NAMALWA (cell line): ENCODE data around the gene RPRML.
A peak's percentile ranks its signal among the peaks of the same experiment; 100 is the strongest.
"Not testable (repeated sequence)": the region's sequence is repeated elsewhere in the genome, so short reads cannot be mapped to it uniquely, and the experiment has no call there.

ENCODE experiments used
- DNase-seq: peaks from one replicate; pipeline ENCODE4 v3.0.0-alpha.2; 2015; ENCODE audit warnings: low spot score

The RPRML gene

DNA sequence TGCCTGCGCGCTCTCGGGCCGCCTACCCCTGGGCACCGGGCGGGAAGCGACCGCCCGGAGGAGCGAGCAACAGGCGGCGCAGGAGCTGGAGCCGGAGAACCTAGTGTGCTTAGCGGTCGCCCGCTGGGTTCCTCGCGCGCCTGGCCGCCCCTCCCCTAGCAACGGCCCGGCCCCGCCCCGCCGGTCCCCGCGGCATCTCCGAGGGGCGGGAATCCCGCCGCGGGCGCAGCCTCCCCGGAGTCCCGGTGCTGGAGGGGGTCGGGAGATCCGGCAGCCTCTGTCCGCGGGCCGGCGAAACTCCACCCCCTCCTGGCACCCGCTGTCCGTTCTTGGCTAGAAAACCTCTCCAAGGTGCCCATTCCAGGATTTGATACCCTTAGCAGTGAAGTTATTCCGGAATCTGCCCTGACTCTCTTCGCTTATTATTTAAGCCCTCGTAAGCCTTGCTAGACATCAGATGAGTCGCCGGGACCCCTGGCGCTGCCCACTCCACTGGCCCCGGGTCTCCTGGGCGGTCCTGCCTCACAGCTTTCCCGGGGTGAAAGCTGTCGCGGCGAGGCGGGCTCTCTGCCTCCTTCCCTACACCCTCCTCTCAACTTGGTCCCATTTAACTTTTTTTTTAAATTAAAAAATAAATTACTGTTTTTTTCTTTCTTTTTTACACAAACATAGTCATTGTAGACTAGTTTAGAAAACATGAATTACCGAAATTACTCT lies at the start of gene RPRML:
Gene RPRML (minus strand): TSS at position 107 of the 717 bp plus-strand sequence. CDS start 246 bp downstream, outside the sequence.
- no peak for DNase-seq

DNA sequence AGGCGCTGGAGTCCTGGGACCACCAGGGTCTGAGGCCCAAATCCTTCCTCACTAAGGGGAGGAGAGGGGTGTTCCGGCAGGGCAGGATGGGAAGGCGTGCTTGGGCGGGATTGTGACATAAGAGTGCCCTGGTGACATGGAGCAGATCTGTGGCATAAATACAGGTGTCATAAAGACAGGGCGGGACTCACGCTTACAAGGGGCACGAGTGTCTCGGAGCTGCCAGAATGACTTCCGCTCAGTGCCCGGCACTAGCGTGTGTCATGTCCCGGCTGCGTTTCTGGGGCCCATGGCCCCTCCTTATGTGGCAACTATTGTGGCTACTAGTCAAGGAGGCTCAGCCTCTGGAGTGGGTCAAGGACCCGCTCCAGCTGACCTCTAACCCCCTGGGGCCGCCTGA lies 37.9 kb upstream of the RPRML start:
- not testable (repeated sequence) for DNase-seq

DNA sequence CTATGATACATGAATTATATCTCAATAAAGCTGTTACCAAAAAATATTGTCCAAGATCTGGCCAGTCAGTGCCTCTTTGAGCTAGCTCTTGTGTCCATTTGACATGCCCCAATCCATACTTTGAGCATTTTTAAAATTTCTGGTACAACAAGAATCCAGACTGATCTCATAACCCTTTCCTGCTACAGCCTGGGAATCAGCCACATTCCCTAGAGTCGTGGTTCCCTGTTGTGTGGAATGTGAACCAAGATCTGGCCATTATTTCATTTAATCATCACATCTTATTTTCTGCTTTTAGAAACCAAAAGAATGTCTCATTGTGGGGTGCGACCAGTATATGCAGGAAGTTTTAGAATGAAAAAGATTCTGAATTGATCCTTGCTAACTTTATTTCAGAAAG lies 34.3 kb upstream of the RPRML start:
- DNase-seq = no peak

DNA sequence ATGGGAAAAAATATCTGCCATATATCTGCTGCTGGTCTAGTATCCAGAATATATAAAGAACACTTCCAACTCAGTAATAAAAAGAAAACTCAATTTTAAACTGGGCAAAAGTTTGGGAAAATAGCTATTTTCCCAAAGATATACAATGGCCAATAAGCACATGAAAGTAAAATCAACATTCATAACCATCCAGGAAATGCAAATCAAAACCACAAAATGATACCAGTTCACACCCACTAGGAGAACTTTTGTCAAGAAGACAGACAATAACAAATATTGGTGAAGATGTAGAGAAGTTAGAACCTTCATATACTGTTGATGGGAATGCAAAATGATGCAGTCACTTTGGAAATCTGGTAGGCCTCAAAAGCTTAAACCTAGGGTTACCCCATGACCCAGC lies 33.4 kb upstream of the RPRML start:
- DNase-seq = no peak

DNA sequence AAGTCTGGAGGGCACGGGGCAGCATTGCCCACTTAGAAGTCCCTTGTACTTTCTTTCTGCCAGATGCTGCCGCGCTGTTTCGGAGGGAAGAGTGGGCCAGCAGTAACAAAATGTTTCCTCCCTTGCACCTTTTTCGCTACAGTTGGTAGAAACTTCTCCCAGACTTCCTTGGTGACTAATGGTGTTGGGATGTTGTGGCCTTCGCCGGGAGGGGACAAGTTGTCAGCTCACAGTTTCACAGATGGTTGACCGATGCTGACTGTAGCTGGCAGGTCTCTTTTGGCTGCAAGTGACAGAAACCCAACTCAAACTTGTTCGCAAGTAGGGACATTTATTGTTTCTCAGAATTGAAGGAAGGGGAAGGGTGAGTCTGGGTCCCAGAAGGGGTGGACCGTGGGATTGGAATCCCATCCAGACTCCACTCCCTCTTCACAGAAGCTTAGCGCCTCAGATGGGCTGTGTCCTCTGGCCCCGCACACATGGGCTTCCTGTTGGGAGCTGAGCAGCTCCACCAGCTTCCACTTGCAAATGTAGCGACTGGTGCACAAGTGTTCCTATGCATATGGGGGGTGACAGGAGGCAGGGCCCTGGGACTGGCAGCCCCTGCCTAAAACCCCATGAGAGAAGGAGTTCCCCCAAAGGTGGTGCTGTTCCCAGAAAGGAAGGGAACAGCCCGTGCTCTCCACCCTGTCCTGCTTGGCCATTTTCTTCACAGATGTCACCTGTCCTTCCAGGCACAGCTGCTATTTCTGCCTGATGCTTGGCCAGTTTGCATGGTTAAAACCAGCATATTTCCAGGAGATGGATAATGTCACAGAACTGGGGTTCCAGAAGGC lies 30.9 kb upstream of the RPRML start:
- DNase-seq = no peak

DNA sequence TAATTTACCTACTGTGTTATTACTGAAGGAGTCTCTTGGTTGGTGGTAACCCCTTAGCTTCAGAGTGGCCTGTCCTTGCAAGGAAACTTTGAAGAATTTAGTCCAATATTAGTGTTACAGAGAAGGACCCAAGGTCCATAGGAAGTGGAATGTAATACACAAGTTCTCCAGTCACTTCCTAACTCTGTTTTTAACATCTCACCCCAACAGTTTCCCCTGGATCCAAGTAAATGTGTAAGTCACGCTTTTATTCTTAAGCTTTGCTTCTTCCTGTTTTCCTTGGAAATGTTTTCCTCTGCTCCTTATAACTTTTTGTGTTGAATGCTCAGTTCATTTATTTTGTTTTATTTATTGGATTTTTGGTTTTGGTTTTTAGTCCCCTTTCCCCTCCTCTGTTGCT lies 25.9 kb upstream of the RPRML start:
- DNase-seq = no peak

DNA sequence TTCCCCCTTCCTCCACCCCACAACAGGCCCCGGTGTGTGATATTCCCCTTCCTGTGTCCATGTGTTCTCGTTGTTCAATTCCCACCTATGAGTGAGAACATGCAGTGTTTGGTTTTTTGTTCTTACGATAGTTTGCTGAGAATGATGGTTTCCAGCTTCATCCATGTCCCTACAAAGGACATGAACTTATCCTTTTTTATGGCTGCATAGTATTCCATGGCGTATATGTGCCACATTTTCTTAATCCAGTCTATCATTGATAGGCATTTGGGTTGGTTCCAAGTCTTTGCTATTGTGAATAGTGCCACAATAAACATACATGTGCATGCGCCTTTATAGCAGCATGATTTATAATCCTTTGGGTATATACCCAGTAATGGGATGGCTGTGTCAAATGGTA lies 24.8 kb upstream of the RPRML start:
- not testable (repeated sequence) for DNase-seq

DNA sequence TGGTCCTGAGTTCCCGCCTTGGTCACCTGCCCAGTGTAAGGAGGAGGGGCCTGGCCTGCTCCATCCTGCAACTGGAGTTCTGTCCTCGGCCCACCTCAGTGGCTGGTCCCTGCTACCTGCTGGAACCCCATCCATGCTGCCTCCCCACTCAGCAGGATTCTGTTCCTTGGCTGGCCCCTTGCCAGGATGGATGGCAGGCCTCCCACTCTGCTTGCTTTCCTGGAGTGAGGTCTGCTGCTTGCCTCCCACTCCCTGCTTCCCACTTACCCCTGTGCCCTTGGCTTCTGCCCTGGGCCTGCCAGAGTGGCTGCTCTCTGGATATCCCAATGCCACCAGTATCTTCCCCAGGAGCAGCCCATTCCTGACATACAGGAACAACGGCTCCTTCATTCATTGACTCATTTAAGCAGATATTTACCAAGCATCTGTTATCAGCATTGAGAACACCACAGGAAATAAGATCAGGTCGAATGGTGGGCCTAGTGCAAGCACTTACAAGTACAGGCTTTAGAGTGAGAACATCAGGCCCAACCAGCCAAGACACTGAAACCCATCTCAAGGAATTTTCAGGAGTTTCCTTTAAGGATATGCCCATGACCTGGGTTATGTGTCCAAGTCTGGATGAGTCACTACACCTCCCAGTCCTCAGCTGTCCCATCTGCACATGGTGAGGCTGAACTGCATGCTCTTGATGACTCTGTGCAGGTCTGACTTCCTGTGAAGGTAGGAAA lies 17.0 kb upstream of the RPRML start:
- no peak for DNase-seq

DNA sequence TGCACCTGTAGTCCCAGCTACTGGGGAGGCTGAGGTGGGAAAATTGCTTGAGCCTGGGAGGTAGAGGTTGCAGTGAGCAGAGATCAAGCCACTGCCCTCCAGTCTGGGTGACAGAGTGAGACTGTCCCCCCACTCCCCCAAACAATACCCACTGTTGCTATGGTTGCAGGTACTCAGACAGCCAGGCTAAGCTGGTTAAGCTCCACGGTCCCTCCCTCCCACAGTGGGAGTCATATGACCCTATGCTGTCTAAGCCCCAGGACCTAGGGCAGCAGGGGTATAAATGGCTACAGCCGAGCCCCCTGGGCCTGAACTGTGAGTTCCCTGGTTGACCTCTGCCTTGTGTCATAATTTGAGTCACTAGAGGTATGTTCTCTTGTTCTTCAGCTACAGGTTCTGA lies 15.9 kb upstream of the RPRML start:
- DNase-seq = no peak

DNA sequence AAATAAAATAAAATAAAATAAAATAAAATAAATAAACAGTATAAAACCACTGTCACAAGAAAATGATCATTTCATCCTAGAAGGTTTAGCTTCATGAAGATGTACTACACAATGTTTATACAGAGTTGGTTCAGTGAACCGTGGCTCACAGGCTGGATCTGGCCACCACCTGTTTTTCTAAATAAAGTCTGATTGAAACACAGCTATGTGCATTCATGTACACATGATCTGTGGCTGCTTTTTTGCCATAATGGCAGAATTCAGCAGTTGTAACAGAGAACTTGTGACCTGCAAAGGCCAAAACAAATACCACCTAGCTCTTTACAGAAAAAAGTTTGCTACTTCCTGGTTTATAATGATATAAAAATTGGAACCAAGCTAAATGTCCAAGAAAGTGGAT lies 12.6 kb upstream of the RPRML start:
- peak; percentile 76 for DNase-seq

DNA sequence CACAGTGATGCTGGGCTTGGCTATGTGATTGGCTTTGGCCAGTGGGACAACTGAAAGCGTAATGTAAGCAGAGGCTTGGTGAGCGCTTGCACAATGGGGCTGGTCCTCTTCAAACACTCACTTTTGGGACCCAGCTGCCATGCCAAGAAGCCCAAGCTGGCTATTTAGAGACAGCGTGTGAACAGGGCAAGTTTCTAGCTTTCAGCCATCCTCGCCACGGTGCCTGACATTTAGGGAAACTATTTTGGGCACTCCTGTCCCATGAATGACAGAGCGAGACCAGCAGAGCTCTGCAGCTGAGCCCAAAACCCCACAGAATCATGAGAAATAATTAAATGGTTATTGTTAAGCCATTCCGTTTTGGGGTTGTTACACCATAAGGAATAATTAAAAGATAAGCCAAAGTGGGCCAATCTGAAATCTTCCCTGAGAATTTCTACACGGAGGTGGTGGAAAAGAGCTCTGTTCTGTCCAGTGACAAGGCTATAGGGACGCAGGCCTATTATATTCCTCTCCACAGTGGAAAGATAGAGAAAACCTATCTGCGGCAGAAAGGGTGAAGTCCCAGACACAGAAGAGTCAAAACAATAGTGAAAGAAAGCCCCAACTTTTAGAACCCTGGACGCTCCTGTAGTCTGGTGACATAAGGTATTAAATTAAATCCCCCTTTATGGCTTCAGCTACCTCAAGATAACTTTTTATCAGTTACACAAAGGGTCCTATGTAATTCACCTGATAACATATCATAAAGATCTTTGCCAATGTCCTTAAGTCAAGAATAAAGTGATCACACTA lies 10.8 kb upstream of the RPRML start:
- DNase-seq = no peak

DNA sequence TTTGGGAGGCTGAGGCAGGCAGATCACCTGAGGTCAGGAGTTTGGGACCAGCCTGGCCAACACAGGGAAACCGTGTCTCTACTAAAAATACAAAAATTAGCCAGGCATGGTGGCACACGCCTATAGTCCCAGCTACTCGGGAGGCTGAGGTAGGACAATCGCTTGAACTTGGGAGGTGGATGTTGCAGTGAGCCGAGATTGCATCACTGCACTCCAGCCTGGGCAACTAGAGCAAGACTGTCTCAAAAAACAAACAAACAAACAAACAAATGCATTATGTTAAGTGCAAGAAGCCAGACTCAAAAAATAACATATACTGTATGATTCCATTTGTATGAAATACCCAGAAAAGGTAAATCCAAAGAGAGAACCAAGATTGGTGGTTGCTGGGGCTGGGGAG lies 8.9 kb upstream of the RPRML start:
- not testable (repeated sequence) for DNase-seq

DNA sequence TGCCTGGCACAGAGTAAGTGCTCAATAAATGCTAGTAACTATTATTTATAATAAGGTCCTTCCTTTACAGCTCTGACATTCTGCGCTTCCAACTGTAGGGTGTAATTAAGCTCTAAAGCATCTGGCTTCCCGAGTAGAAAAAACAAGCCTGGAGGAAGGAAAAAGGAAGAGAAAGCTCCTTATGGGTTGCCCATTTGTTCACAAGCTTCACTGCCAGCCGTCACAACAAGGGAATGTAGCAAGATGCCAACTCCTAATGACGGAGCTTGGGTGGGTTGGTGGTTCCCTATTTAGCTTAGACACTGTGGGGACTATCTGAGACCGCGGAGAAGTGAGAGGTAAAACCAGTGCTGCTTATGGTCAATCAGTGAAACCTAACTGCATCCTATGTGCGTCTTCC lies 7.3 kb upstream of the RPRML start:
- no peak for DNase-seq

DNA sequence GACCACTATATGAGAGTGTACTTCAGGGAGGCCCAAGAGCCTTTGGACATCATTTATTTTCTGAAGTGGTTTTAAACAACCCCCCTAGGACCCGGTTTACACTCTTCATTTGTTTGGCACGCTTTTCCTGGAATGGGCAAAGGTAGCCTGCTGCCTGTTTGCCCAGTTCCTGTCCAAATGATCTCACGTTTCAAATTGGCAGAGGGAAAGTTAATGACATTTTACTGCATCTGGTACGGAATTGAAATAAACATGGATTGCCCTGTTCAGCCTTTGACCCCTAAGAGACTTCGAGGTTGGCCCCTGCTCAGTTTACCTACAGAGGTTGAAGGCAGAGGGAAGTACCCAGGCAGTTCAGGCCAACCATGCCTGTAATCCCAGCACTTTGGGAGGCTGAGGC lies 5.8 kb upstream of the RPRML start:
- DNase-seq = no peak

DNA sequence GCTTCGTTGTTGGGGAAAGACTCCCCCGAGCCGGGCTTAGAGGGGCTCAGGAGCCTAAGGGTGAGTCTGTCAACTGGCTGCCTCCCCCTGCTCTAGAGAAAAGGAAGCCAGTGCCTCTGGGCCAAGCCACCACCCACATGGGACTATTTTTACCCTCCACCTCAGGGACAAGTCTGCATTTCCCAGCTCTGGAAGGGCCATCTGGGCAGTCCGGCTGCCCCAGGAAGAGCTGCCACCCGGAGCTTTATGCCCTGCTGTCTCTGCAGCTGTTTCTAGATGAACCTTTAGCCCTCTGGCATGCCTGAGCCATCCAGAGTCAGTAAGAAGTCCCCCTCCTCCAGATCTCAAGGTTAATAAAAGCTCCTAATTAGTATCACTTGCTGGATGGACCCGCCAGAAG lies 5.3 kb upstream of the RPRML start:
- no peak for DNase-seq

DNA sequence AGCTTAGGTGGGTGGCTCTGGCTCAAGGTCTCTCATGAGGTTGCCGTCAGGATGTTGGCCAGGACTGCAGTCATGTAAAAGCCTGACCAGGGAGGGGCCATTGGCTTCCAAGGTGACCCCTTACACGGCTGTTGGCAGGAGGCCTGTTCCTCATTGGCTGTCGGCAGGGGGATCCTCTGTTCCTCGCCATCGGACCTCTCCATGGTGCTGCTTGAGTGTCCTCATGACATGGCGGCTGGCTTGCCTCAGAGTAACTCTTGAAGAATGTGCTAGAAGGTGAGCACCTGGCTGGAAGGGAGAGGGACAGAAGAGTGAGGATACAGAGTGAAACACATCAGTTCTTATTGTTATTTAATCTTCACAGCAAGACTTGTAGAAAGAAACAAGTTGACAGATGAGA lies 4.7 kb upstream of the RPRML start:
- no peak for DNase-seq

DNA sequence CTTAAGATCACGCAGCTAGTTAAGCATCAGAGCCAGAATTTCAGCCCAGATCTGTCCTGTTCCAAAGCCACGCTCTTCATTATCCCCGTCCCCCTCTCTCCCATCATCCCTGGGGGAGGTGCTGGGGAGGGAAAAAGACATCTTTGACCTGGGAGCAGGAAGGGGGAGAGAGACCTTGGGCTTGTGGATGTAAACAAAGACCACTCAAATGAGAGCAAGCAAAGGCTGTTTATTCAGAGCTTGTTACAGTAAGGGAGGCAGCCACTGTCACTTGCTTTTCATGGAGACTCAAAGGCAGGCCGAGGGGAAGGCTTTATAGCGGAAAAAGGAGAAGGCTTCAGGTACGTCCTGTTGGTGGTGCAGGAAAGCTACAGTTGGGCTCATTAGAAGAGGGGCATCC lies 3.5 kb upstream of the RPRML start:
- no peak for DNase-seq

DNA sequence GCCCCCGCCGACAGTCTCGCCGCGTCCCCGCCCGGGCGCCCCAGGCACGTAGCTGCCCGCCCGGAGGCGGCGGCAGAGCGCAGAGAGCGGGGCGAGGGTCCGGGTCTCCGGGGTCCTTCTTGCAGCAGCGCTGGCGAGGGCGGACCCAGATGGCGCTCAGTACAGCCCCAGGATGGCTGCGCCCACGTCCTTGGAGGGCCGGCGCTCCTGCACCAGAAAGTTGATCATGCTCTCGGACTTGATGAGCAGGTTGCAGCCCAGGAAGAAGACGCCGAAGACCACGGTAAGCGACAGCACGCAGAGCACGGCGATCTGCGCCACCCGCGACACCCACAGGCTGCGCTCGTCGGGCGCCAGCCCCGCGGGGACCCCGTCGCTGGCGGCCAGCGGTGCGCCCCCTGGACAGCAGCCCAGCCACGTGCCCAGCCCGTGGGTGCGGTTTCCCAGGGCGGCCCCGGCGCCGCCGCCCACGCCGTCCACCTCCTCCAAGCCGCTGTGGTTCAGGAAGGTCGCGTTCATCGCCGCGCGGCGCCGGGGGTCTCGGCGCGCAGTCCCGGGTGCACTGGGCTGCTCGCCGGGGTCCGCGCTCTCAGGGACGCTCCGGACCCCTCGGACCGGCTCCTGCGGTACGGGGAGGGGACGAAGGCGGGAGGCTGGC lies 435 bp downstream of the RPRML start:
- no peak for DNase-seq

DNA sequence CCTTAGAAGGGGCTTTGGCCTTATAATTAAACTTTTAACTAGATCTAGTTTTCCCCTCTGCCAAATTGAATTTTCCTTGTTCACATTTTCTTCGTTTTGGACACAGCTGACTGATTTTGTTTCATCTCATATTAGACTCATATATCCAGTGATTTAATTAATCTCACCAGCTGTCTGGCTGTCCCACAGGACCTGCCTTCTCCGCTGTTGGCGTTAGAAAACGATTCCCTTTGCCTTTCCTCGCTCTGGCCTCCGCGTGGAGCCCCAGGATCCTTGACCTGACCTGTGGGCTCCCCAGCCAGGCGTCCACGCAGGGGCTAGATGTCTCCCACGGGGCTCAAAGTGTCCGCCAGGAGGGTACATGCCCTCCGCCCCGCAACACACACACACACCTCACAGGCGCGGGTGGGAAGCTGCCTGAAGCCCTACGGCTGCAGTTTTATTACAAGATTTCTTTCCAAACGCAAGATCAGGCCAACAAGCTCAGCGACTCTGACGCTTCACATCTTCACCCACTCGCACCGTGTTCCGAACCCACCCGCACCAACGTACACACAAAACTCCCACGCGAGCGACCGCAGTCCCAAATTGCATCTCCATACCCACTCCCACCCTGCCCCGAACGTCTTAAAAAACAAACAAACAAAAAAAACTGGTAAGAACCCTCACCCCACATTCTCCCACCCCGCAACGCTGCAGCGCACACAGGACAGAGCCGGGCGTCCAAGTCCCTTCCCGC lies 1.1 kb downstream of the RPRML start:
- no peak for DNase-seq

DNA sequence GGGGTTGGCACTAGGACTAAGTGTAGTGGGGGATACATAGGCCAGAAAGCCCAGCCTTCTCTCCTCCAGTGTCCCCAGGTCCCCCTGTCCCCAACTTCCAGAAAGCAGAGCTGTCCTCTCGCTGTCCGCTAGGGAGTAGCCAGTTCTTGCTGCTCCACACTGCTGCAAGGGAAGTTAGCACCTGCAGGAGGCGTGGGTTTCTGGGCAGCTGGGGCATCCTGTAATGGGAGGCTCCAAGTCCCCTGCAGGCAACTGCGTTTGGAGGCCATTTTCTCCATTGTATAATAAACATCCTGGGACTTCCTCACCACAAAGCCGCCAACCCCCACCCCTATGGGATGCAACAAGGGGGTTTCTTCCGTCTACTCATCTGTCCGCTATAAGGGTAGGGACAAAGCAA lies 1.7 kb downstream of the RPRML start:
- DNase-seq = peak; percentile 35
